WTC11 (cell line): Measurements from ENCODE around the gene ETNK1. TPM values are rescaled to one million over a fixed set of nuclear protein-coding genes. Genes with fewer than 3 reads are reported as not detected.

Source experiments
- ATAC-seq: fragments of 200-7000 bp; cut with Tn5 transposase; 2 replicates; pipeline ENCODE4 v1.10.0; 2021; ENCODE audit warnings: mild to moderate bottlenecking, moderate library complexity
- CTCF ChIA-PET: fragments of 300-600 bp; sonication (Branson Sonifier 250); formaldehyde crosslinking; loops from one replicate; lab custom pipeline; 2021; ENCODE audit warnings: antibody characterized with exemption; lab: Charles Lee
- POLR2A ChIA-PET: fragments of 350-600 bp; sonication (Branson Sonifier 250); formaldehyde crosslinking; loops from one replicate; lab custom pipeline; 2021; ENCODE audit warnings: antibody characterized with exemption; lab: Charles Lee
- DNase-seq: peaks from one replicate; pipeline ENCODE4 v3.0.0; 2021; ENCODE audit warnings: low spot score
- H3K27ac Mint-ChIP-seq: 2 replicates; pipeline ENCODE4 v1.8.0; 2021; ENCODE audit warnings: mixed read lengths
- H3K27me3 Mint-ChIP-seq: 2 replicates; pipeline ENCODE4 v1.8.0; 2021; ENCODE audit warnings: low read depth, mild to moderate bottlenecking, moderate library complexity, mixed read lengths
- H3K36me3 Mint-ChIP-seq: 2 replicates; pipeline ENCODE4 v1.8.0; 2021; ENCODE audit warnings: mixed read lengths
- H3K4me1 Mint-ChIP-seq: 2 replicates; pipeline ENCODE4 v1.8.0; 2022; ENCODE audit warnings: mixed read lengths
- H3K4me3 Mint-ChIP-seq: 2 replicates; pipeline ENCODE4 v1.8.0; 2021; ENCODE audit warnings: mild to moderate bottlenecking, moderate library complexity, mixed read lengths
- H3K9me3 Mint-ChIP-seq: 2 replicates; pipeline ENCODE4 v1.8.0; 2021; ENCODE audit warnings: mixed read lengths
- ATF3 ChIP-seq: sonication (generic); formaldehyde crosslinking; conservative IDR thresholded peaks from 2 replicates; pipeline ENCODE4 v1.8.1; 2022; ENCODE audit warnings: mild to moderate bottlenecking, missing genetic modification reagents
- CREB1 ChIP-seq: sonication (generic); formaldehyde crosslinking; IDR thresholded peaks from 2 replicates; pipeline ENCODE4 v1.8.0; 2023; ENCODE audit warnings: mild to moderate bottlenecking, missing genetic modification reagents
- CREM ChIP-seq: sonication (generic); formaldehyde crosslinking; IDR thresholded peaks from 2 replicates; pipeline ENCODE4 v1.8.1; 2022; ENCODE audit warnings: mild to moderate bottlenecking, missing genetic modification reagents, moderate library complexity
- CTCF ChIP-seq: fragments of 200-600 bp; IDR thresholded peaks from 2 replicates; pipeline ENCODE4 v1.8.0; 2022; ENCODE audit warnings: antibody characterized with exemption
- E2F5 ChIP-seq: sonication (generic); formaldehyde crosslinking; IDR thresholded peaks from 2 replicates; pipeline ENCODE4 v1.8.1; 2022; ENCODE audit warnings: mild to moderate bottlenecking, moderate library complexity, missing genetic modification reagents
- ELF4 ChIP-seq: sonication (generic); formaldehyde crosslinking; IDR thresholded peaks from 2 replicates; pipeline ENCODE4 v1.8.1; 2022; ENCODE audit warnings: low read depth, mild to moderate bottlenecking, moderate library complexity, missing genetic modification reagents
- ETV6 ChIP-seq: sonication (generic); formaldehyde crosslinking; IDR thresholded peaks from 2 replicates; pipeline ENCODE4 v1.8.1; 2022; ENCODE audit warnings: mild to moderate bottlenecking, missing genetic modification reagents
- MYBL2 ChIP-seq: sonication (generic); formaldehyde crosslinking; IDR thresholded peaks from 2 replicates; pipeline ENCODE4 v1.8.1; 2023; ENCODE audit warnings: mild to moderate bottlenecking, moderate library complexity, missing genetic modification reagents
- NFATC4 ChIP-seq: fragments of 250-450 bp; sonication (Bioruptor Pico); IDR thresholded peaks from 2 replicates; pipeline ENCODE4 v1.9.0; 2021; ENCODE audit warnings: mild to moderate bottlenecking
- TP53 ChIP-seq: sonication (generic); formaldehyde crosslinking; IDR thresholded peaks from 2 replicates; pipeline ENCODE4 v1.8.1; 2023; ENCODE audit warnings: mild to moderate bottlenecking, missing genetic modification reagents
- ZBTB21 ChIP-seq: sonication (generic); formaldehyde crosslinking; IDR thresholded peaks from 2 replicates; pipeline ENCODE4 v1.8.1; 2023; ENCODE audit warnings: mild to moderate bottlenecking, missing genetic modification reagents, borderline replicate concordance
- ZNF396 ChIP-seq: fragments of 250-450 bp; sonication (Bioruptor Pico); IDR thresholded peaks from 2 replicates; pipeline ENCODE4 v1.8.0; 2021; ENCODE audit warnings: mild to moderate bottlenecking, moderate library complexity, borderline replicate concordance
- total RNA-seq: library from RNA; stranded (reverse); gene quantifications from 3 replicates; pipeline ENCODE4 v1.2.3, GENCODE V29; 2021
- TF ChIP-seq, protein P1 (sequence below): sonication (generic); formaldehyde crosslinking; IDR thresholded peaks from 2 replicates; pipeline ENCODE4 v1.8.1; 2022; ENCODE audit warnings: low read depth, missing genetic modification reagents, borderline replicate concordance
- TF ChIP-seq, protein P2 (sequence below): sonication (generic); formaldehyde crosslinking; IDR thresholded peaks from 2 replicates; pipeline ENCODE4 v1.8.1; 2023; ENCODE audit warnings: mild to moderate bottlenecking, missing genetic modification reagents, borderline replicate concordance
- TF ChIP-seq, protein P3 (sequence below): sonication (generic); formaldehyde crosslinking; IDR thresholded peaks from 2 replicates; pipeline ENCODE4 v1.8.0; 2022; ENCODE audit warnings: missing genetic modification reagents
- TF ChIP-seq, protein P4 (sequence below): sonication (generic); formaldehyde crosslinking; IDR thresholded peaks from 2 replicates; pipeline ENCODE4 v1.8.0; 2022; ENCODE audit warnings: mild to moderate bottlenecking, missing genetic modification reagents
- TF ChIP-seq, protein P5 (sequence below): fragments of 250-450 bp; sonication (Bioruptor Pico); IDR thresholded peaks from 2 replicates; pipeline ENCODE4 v1.8.0; 2021; ENCODE audit warnings: mild to moderate bottlenecking
- TF ChIP-seq, protein P6 (sequence below): sonication (generic); formaldehyde crosslinking; IDR thresholded peaks from 2 replicates; pipeline ENCODE4 v1.8.1; 2022; ENCODE audit warnings: mild to moderate bottlenecking, missing genetic modification reagents, moderate library complexity, borderline replicate concordance

ETNK1 gene
- total RNA-seq, 1 experiment from 2014 or later: 81.3 TPM

DNA sequence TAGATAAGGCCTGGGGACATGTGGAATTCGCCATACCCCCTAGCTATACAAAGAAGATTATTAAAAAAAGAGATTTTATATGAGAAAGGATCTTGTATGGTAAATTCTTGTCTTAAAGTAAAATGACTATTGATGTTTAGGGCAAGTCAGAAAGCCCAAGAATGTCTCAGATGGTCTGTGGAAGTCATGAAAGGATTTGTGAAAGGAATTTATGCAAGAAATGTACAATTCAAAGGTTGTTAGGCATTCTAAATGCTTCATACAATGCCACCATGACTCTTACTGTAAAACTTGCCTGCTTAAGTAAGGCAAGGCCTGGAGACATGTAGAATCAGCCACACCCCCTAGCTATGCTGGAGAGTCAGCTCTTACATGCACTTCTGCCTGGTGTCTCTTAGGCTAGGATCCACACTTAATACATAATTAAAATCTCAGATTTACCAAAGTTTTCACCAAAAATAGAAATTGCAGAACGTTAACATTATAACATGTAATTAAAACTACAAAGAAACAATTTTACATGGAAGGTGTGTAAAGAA is 8.9 kb upstream of the ETNK1 start:
- Mint-ChIP-seq H3K9me3 (peaks cover 66% of the 10 kb centered on the region), H3K27me3 (0 out of 2 replicates have a peak, but pooled peaks cover 7% of the 10 kb centered on the region), H3K4me1 (peaks cover 11% of the 10 kb centered on the region; the same call in 1 of the 2 replicates), H3K27ac (no peak overlapping the region), H3K4me3 (no peak overlapping the region)
- ATAC-seq (no peak), DNase-seq (no peak)
- CTCF ChIA-PET: no interaction called here
- POLR2A ChIA-PET: no interaction called here
- TF ChIP-seq NFATC4 (CRISPR knock-in tag): no peak
- TF ChIP-seq CTCF: no peak
- TF ChIP-seq, protein P1, sequence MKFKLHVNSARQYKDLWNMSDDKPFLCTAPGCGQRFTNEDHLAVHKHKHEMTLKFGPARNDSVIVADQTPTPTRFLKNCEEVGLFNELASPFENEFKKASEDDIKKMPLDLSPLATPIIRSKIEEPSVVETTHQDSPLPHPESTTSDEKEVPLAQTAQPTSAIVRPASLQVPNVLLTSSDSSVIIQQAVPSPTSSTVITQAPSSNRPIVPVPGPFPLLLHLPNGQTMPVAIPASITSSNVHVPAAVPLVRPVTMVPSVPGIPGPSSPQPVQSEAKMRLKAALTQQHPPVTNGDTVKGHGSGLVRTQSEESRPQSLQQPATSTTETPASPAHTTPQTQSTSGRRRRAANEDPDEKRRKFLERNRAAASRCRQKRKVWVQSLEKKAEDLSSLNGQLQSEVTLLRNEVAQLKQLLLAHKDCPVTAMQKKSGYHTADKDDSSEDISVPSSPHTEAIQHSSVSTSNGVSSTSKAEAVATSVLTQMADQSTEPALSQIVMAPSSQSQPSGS: no peak
- TF ChIP-seq ATF3: no peak
- no peak for TF ChIP-seq TP53 (CRISPR knock-in tag)
- TF ChIP-seq, all 79 proteins: peak for 0
- H3K36me3 Mint-ChIP-seq: peaks cover 56% of the 10 kb centered on the region

DNA sequence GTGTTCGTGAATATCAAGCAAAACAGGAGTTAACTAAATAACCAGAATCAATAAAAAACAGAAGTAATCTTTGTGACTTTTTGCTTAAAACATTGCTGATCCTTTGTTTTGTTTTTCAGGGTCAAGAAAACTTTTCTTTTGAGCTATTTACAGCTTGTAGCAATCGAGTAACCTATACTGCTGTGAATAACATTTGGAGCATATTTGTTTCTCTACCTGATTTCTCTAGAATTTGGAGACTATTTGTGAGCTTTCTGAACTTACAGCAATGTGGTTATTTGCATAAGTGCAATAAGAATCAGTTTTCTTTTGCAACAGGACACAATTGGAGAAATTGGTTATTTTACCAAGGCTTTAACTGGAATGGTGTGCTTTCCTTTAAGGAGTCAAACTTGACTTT is 7.3 kb upstream of the ETNK1 start:
- Mint-ChIP-seq H3K36me3 (peaks cover 46% of the 10 kb centered on the region), H3K27ac (no peak overlapping the region), H3K9me3 (peaks cover 54% of the 10 kb centered on the region), H3K4me3 (no peak overlapping the region), H3K27me3 (0 out of 2 replicates have a peak, but pooled peaks cover 1% of the 10 kb centered on the region), H3K4me1 (peaks cover 11% of the 10 kb centered on the region; the same call in 1 of the 2 replicates)
- ATAC-seq: no peak
- no peak for TF ChIP-seq ZBTB21 (CRISPR knock-in tag)
- TF ChIP-seq, protein P2, sequence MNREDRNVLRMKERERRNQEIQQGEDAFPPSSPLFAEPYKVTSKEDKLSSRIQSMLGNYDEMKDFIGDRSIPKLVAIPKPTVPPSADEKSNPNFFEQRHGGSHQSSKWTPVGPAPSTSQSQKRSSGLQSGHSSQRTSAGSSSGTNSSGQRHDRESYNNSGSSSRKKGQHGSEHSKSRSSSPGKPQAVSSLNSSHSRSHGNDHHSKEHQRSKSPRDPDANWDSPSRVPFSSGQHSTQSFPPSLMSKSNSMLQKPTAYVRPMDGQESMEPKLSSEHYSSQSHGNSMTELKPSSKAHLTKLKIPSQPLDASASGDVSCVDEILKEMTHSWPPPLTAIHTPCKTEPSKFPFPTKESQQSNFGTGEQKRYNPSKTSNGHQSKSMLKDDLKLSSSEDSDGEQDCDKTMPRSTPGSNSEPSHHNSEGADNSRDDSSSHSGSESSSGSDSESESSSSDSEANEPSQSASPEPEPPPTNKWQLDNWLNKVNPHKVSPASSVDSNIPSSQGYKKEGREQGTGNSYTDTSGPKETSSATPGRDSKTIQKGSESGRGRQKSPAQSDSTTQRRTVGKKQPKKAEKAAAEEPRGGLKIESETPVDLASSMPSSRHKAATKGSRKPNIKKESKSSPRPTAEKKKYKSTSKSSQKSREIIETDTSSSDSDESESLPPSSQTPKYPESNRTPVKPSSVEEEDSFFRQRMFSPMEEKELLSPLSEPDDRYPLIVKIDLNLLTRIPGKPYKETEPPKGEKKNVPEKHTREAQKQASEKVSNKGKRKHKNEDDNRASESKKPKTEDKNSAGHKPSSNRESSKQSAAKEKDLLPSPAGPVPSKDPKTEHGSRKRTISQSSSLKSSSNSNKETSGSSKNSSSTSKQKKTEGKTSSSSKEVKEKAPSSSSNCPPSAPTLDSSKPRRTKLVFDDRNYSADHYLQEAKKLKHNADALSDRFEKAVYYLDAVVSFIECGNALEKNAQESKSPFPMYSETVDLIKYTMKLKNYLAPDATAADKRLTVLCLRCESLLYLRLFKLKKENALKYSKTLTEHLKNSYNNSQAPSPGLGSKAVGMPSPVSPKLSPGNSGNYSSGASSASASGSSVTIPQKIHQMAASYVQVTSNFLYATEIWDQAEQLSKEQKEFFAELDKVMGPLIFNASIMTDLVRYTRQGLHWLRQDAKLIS (CRISPR knock-in tag): no peak
- TF ChIP-seq, protein P3, sequence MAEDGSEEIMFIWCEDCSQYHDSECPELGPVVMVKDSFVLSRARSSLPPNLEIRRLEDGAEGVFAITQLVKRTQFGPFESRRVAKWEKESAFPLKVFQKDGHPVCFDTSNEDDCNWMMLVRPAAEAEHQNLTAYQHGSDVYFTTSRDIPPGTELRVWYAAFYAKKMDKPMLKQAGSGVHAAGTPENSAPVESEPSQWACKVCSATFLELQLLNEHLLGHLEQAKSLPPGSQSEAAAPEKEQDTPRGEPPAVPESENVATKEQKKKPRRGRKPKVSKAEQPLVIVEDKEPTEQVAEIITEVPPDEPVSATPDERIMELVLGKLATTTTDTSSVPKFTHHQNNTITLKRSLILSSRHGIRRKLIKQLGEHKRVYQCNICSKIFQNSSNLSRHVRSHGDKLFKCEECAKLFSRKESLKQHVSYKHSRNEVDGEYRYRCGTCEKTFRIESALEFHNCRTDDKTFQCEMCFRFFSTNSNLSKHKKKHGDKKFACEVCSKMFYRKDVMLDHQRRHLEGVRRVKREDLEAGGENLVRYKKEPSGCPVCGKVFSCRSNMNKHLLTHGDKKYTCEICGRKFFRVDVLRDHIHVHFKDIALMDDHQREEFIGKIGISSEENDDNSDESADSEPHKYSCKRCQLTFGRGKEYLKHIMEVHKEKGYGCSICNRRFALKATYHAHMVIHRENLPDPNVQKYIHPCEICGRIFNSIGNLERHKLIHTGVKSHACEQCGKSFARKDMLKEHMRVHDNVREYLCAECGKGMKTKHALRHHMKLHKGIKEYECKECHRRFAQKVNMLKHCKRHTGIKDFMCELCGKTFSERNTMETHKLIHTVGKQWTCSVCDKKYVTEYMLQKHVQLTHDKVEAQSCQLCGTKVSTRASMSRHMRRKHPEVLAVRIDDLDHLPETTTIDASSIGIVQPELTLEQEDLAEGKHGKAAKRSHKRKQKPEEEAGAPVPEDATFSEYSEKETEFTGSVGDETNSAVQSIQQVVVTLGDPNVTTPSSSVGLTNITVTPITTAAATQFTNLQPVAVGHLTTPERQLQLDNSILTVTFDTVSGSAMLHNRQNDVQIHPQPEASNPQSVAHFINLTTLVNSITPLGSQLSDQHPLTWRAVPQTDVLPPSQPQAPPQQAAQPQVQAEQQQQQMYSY (CRISPR knock-in tag): no peak
- TF ChIP-seq, protein P4, sequence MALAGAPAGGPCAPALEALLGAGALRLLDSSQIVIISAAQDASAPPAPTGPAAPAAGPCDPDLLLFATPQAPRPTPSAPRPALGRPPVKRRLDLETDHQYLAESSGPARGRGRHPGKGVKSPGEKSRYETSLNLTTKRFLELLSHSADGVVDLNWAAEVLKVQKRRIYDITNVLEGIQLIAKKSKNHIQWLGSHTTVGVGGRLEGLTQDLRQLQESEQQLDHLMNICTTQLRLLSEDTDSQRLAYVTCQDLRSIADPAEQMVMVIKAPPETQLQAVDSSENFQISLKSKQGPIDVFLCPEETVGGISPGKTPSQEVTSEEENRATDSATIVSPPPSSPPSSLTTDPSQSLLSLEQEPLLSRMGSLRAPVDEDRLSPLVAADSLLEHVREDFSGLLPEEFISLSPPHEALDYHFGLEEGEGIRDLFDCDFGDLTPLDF (CRISPR knock-in tag): no peak
- TF ChIP-seq CREM (CRISPR knock-in tag): no peak
- TF ChIP-seq E2F5 (CRISPR knock-in tag): no peak
- TF ChIP-seq ETV6 (CRISPR knock-in tag): no peak
- TF ChIP-seq, protein P5, sequence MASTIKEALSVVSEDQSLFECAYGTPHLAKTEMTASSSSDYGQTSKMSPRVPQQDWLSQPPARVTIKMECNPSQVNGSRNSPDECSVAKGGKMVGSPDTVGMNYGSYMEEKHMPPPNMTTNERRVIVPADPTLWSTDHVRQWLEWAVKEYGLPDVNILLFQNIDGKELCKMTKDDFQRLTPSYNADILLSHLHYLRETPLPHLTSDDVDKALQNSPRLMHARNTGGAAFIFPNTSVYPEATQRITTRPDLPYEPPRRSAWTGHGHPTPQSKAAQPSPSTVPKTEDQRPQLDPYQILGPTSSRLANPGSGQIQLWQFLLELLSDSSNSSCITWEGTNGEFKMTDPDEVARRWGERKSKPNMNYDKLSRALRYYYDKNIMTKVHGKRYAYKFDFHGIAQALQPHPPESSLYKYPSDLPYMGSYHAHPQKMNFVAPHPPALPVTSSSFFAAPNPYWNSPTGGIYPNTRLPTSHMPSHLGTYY (CRISPR knock-in tag): no peak
- TF ChIP-seq ELF4 (CRISPR knock-in tag): no peak
- TF ChIP-seq MYBL2: no peak
- no peak for TF ChIP-seq ZNF396 (CRISPR knock-in tag)
- no peak for TF ChIP-seq CREB1
- TF ChIP-seq, protein P6, sequence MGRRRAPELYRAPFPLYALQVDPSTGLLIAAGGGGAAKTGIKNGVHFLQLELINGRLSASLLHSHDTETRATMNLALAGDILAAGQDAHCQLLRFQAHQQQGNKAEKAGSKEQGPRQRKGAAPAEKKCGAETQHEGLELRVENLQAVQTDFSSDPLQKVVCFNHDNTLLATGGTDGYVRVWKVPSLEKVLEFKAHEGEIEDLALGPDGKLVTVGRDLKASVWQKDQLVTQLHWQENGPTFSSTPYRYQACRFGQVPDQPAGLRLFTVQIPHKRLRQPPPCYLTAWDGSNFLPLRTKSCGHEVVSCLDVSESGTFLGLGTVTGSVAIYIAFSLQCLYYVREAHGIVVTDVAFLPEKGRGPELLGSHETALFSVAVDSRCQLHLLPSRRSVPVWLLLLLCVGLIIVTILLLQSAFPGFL: no peak
- no peak for DNase-seq
- CTCF ChIA-PET: no interaction called here
- POLR2A ChIA-PET: no interaction called here
